ENCODE data around the gene CBR4.

- TF ChIP-seq CTCF (optimal IDR thresholded peaks at IDR 0.05 in 1 of 3, IDR thresholded peaks at IDR 0.05 in 1 of 3, conservative IDR thresholded peaks at IDR 0.05 in 1 of 3; ENCODE audit: extremely low read depth in 1 of 3, insufficient read depth in 2 of 3, low read length in 3 of 3) (no peak), EZH2 (IDR thresholded peaks at IDR 0.05; ENCODE audit: low read length) (no peak)
These were observed 22.1 kb upstream of the CBR4 start for GRCh38 chr4:169032194-169032593.
